Liver (tissue), 2 donors: ENCODE measurements around the gene ZCCHC17.

ENCODE experiments used
- TF ChIP-seq, protein P1 (sequence below): IDR thresholded peaks from 2 replicates; pipeline ENCODE4 v1.6.1; 2016; ENCODE audit warnings: antibody characterized with exemption, mild to moderate bottlenecking
- TF ChIP-seq, protein P2 (sequence below): fragments of 150-350 bp; IDR thresholded peaks from 2 replicates; pipeline ENCODE4 v1.5.1; 2017; ENCODE audit warnings: improper control_type of control experiment, low read depth, low read length; ENCODE audit not compliant: missing input control
- donor health status: healthy.

GRCh38 chr1:31376375-31377134 is 79.7 kb downstream of the ZCCHC17 start:
- TF ChIP-seq, protein P1, sequence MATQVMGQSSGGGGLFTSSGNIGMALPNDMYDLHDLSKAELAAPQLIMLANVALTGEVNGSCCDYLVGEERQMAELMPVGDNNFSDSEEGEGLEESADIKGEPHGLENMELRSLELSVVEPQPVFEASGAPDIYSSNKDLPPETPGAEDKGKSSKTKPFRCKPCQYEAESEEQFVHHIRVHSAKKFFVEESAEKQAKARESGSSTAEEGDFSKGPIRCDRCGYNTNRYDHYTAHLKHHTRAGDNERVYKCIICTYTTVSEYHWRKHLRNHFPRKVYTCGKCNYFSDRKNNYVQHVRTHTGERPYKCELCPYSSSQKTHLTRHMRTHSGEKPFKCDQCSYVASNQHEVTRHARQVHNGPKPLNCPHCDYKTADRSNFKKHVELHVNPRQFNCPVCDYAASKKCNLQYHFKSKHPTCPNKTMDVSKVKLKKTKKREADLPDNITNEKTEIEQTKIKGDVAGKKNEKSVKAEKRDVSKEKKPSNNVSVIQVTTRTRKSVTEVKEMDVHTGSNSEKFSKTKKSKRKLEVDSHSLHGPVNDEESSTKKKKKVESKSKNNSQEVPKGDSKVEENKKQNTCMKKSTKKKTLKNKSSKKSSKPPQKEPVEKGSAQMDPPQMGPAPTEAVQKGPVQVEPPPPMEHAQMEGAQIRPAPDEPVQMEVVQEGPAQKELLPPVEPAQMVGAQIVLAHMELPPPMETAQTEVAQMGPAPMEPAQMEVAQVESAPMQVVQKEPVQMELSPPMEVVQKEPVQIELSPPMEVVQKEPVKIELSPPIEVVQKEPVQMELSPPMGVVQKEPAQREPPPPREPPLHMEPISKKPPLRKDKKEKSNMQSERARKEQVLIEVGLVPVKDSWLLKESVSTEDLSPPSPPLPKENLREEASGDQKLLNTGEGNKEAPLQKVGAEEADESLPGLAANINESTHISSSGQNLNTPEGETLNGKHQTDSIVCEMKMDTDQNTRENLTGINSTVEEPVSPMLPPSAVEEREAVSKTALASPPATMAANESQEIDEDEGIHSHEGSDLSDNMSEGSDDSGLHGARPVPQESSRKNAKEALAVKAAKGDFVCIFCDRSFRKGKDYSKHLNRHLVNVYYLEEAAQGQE: no peak
- TF ChIP-seq, protein P2, sequence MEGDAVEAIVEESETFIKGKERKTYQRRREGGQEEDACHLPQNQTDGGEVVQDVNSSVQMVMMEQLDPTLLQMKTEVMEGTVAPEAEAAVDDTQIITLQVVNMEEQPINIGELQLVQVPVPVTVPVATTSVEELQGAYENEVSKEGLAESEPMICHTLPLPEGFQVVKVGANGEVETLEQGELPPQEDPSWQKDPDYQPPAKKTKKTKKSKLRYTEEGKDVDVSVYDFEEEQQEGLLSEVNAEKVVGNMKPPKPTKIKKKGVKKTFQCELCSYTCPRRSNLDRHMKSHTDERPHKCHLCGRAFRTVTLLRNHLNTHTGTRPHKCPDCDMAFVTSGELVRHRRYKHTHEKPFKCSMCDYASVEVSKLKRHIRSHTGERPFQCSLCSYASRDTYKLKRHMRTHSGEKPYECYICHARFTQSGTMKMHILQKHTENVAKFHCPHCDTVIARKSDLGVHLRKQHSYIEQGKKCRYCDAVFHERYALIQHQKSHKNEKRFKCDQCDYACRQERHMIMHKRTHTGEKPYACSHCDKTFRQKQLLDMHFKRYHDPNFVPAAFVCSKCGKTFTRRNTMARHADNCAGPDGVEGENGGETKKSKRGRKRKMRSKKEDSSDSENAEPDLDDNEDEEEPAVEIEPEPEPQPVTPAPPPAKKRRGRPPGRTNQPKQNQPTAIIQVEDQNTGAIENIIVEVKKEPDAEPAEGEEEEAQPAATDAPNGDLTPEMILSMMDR: no peak
